A549 (cell line): Measurements from ENCODE around the gene ACBD6. TPM values are rescaled to one million over a fixed set of nuclear protein-coding genes. Genes with fewer than 3 reads are reported as not detected.

Experiments
- ATAC-seq, 2 experiments: fragments of 200-7000 bp in 1 of 2; fragments of >200 bp in 1 of 2; cut with Nextera tagmentation in 1 of 2; cut with Tn5 transposase in 1 of 2; 3 replicates each; pipeline versions ENCODE4 v1.8.0 to v1.9.1; 2018 to 2020; ENCODE audit warnings: mild to moderate bottlenecking in 1 of 2, moderate library complexity in 1 of 2
- CTCF ChIA-PET: fragments of 300-600 bp; sonication (Branson Sonifier 250); formaldehyde crosslinking; extraction: SDS; loops from one replicate; lab custom pipeline; 2021; ENCODE audit warnings: antibody characterized with exemption, inconsistent platforms; lab: Yijun Ruan, JAX
- POLR2A ChIA-PET: fragments of 350-600 bp; formaldehyde crosslinking; extraction: SDS; loops from one replicate; lab custom pipeline; 2021; ENCODE audit warnings: antibody characterized with exemption, inconsistent platforms; lab: Yijun Ruan, JAX
- DNase-seq, 2 experiments: peaks; one replicate each; pipeline versions ENCODE4 v3.0.0 to v3.0.0-alpha.2; 2011 to 2016; ENCODE audit warnings: low read depth in 1 of 2, low spot score in 1 of 2
- FAIRE-seq: peaks from 2 replicates; lab custom pipeline; 2011; peaks lifted over from hg19 to GRCh38; lab: Jason Lieb, UNC
- H3K27ac ChIP-seq, 2 experiments: fragments of >200 bp; sonication (Bioruptor Twin); formaldehyde crosslinking; 3 replicates each; pipeline ENCODE4 v1.5.1; 2016 to 2017
- H3K4me1 ChIP-seq: fragments of >200 bp; sonication (Bioruptor Twin); formaldehyde crosslinking; 3 replicates; pipeline ENCODE4 v1.6.1; 2016
- H3K4me2 ChIP-seq: fragments of >200 bp; sonication (Bioruptor Twin); formaldehyde crosslinking; 3 replicates; pipeline ENCODE4 v1.6.1; 2016
- H3K4me3 ChIP-seq: fragments of >200 bp; sonication (Bioruptor Twin); formaldehyde crosslinking; 3 replicates; pipeline ENCODE4 v1.5.1; 2016
- H3K9me3 ChIP-seq: fragments of >200 bp; sonication (Bioruptor Twin); formaldehyde crosslinking; 3 replicates; pipeline ENCODE4 v1.6.1; 2016
- BCL3 ChIP-seq: fragments of >200 bp; sonication (Bioruptor Twin); formaldehyde crosslinking; IDR thresholded peaks from 3 replicates; pipeline ENCODE4 v1.6.1; 2016
- CBX8 ChIP-seq: fragments of 200-600 bp; sonication (generic); IDR thresholded peaks from 2 replicates; pipeline ENCODE4 v1.6.1; 2016
- CTCF ChIP-seq: fragments of >200 bp; sonication (Bioruptor Twin); formaldehyde crosslinking; IDR thresholded peaks from 3 replicates; pipeline ENCODE4 v1.5.1; 2016
- E2F6 ChIP-seq: IDR thresholded peaks from 2 replicates; pipeline ENCODE4 v1.6.1; 2012; ENCODE audit warnings: low read depth, borderline replicate concordance
- EHF ChIP-seq: fragments of 250-450 bp; sonication (Bioruptor Pico); IDR thresholded peaks from 2 replicates; pipeline ENCODE4 v1.5.0; 2020; ENCODE audit warnings: mild to moderate bottlenecking
- ESRRA ChIP-seq: fragments of 150-350 bp; IDR thresholded peaks from 2 replicates; pipeline ENCODE4 v1.6.1; 2014; ENCODE audit warnings: mild to moderate bottlenecking, low read length, borderline replicate concordance
- FOSB ChIP-seq: fragments of 250-450 bp; sonication (Bioruptor Pico); IDR thresholded peaks from 2 replicates; pipeline ENCODE4 v1.5.0; 2020; ENCODE audit warnings: mild to moderate bottlenecking, moderate library complexity
- FOSL2 ChIP-seq, 2 experiments: fragments of 450-650 bp in 1 of 2; fragments of >200 bp in 1 of 2; sonication (Bioruptor Twin) in 1 of 2; formaldehyde crosslinking; IDR thresholded peaks; 2 replicates each; pipeline versions ENCODE4 v1.5.0 to v1.6.1; 2016 to 2020; ENCODE audit warnings: mild to moderate bottlenecking in 1 of 2, moderate library complexity in 1 of 2
- HEYL ChIP-seq: fragments of 250-450 bp; sonication (Bioruptor Pico); IDR thresholded peaks from 2 replicates; pipeline ENCODE4 v1.8.0; 2021; ENCODE audit warnings: mild to moderate bottlenecking, moderate library complexity
- JUNB ChIP-seq: fragments of >200 bp; sonication (Bioruptor Twin); formaldehyde crosslinking; IDR thresholded peaks from 2 replicates; pipeline ENCODE4 v1.6.1; 2016
- KDM1A ChIP-seq: fragments of 200-600 bp; sonication (generic); IDR thresholded peaks from 2 replicates; pipeline ENCODE4 v1.6.1; 2016; ENCODE audit warnings: low read depth, mild to moderate bottlenecking
- KDM5A ChIP-seq: fragments of 200-600 bp; sonication (generic); IDR thresholded peaks from 2 replicates; pipeline ENCODE4 v1.6.1; 2016; ENCODE audit warnings: antibody characterized with exemption, mild to moderate bottlenecking
- MAFK ChIP-seq: fragments of 450-650 bp; IDR thresholded peaks from 2 replicates; pipeline ENCODE4 v1.6.1; 2014; ENCODE audit not compliant: partially characterized antibody
- MAX ChIP-seq: IDR thresholded peaks from 2 replicates; pipeline ENCODE4 v1.6.1; 2012
- MAZ ChIP-seq: fragments of 150-350 bp; IDR thresholded peaks from 2 replicates; pipeline ENCODE4 v1.6.1; 2014; ENCODE audit warnings: antibody characterized with exemption, low read depth, low read length, borderline replicate concordance
- NPAS2 ChIP-seq: fragments of 250-450 bp; sonication (Bioruptor Pico); IDR thresholded peaks from 2 replicates; pipeline ENCODE4 v1.8.0; 2022; ENCODE audit warnings: mild to moderate bottlenecking, moderate library complexity, borderline replicate concordance
- PHF8 ChIP-seq: fragments of 200-600 bp; sonication (generic); IDR thresholded peaks from 2 replicates; pipeline ENCODE4 v1.6.1; 2016; ENCODE audit warnings: low read depth, mild to moderate bottlenecking, antibody characterized with exemption, moderate library complexity, borderline replicate concordance
- RCOR1 ChIP-seq: fragments of 150-350 bp; IDR thresholded peaks from 2 replicates; pipeline ENCODE4 v1.6.1; 2014; ENCODE audit warnings: antibody characterized with exemption, low read length, low read depth
- RFX5 ChIP-seq: fragments of 450-650 bp; IDR thresholded peaks from 2 replicates; pipeline ENCODE4 v1.7.1; 2014; ENCODE audit warnings: antibody characterized with exemption, mild to moderate bottlenecking, moderate library complexity
- RNF2 ChIP-seq: fragments of 200-600 bp; sonication (generic); IDR thresholded peaks from 2 replicates; pipeline ENCODE4 v1.6.1; 2016; ENCODE audit warnings: low read depth, mild to moderate bottlenecking, antibody characterized with exemption, moderate library complexity, borderline replicate concordance
- TFCP2L1 ChIP-seq: fragments of 250-450 bp; sonication (Bioruptor Pico); IDR thresholded peaks from 2 replicates; pipeline ENCODE4 v1.5.0; 2021; ENCODE audit warnings: mild to moderate bottlenecking
- ZC3H11A ChIP-seq: fragments of 450-650 bp; IDR thresholded peaks from 2 replicates; pipeline ENCODE4 v1.6.1; 2014; ENCODE audit warnings: antibody characterized with exemption, mild to moderate bottlenecking
- ZNF302 ChIP-seq: fragments of 250-450 bp; sonication (Bioruptor Pico); IDR thresholded peaks from 2 replicates; pipeline ENCODE4 v1.9.0; 2021; ENCODE audit warnings: inconsistent platforms, mild to moderate bottlenecking, moderate library complexity
- WGBS: methylation state at CpG from one replicate; pipeline ENCODE4 v1.1.6; 2017; ENCODE audit errors: missing lambda C conversion rate; 5-methylcytosine and 5-hydroxymethylcytosine counted together
- polyA plus RNA-seq, 4 experiments: library from polyadenylated mRNA; depleted of rRNA in 3 of 4; stranded (reverse); fragments of >200 nt; fragmentation: RNase III in 1 of 4; extraction: RNeasy Plus Mini Kit Qiagen cat#74134 plus additional on column Dnase treatment in 1 of 4; gene quantifications; 2 replicates in 3 of 4; 3 replicates in 1 of 4; pipeline ENCODE4 v1.2.3, GENCODE V29; 2011 to 2017
- small RNA-seq, 6 experiments: library from RNA; depleted of rRNA; stranded (forward); fragments of <200 nt; gene quantifications; one replicate each; pipeline ENCODE3, GENCODE V24; 2012

The ACBD6 gene
- polyA plus RNA-seq, 2 of the 4 experiments (the other 2 are of a cell fraction) = 61.4 to 91.3 TPM

GRCh38 chr1:180239145-180240096 is 263.0 kb downstream of the ACBD6 start:
- ATAC-seq = no peak
- WGBS = 65% methylated on average over 10 of the region's 10 CpGs
- POLR2A ChIA-PET = no interaction called here

GRCh38 chr1:180238675-180239074 is 263.7 kb downstream of the ACBD6 start:
- ChIA-PET POLR2A (no interaction called here), CTCF (interaction anchor here (0.5 to 0.9 kb wide), 2 partner anchors 24 to 240 kb away, joined by 3 to 4 read pairs; no protein-coding TSS in a partner anchor)
- Histone ChIP-seq H3K9me3 (no peaks in the 10 kb centered on the region), H3K4me1 (no peaks in the 10 kb centered on the region), H3K27ac (no peak overlapping the region), H3K4me3 (no peak overlapping the region), H3K4me2 (no peak overlapping the region)
- FAIRE-seq (no peak), DNase-seq (no peak), ATAC-seq (no peak)
- TF ChIP-seq ESRRA (no peak), ZC3H11A (no peak), PHF8 (no peak), JUNB (no peak), CBX8 (no peak), MAZ (no peak), FOSL2 (IDR thresholded peaks at IDR 0.05) (no peak), FOSL2 (CRISPR knock-in tag; IDR thresholded peaks at IDR 0.05) (no peak), EHF (CRISPR knock-in tag) (no peak), KDM5A (no peak)
- 75% methylated on average over 7 of the region's 7 CpGs for WGBS

More at GRCh38 chr1:180239145-180240096, 263.0 kb downstream of the ACBD6 start:
- DNase-seq (no peak), FAIRE-seq (no peak)
- no peaks in the 10 kb centered on the region for H3K9me3 ChIP-seq
- no peak overlapping the region for H3K4me2 ChIP-seq
- H3K4me3 ChIP-seq = no peak overlapping the region
- H3K27ac ChIP-seq = no peak overlapping the region
- CTCF ChIA-PET = interaction anchor here (0.5 to 2.2 kb wide), 4 partner anchors 8 to 239 kb away, joined by 3 to 7 read pairs (median 4); no protein-coding TSS in a partner anchor
- H3K4me1 ChIP-seq = no peaks in the 10 kb centered on the region
- no peak for TF ChIP-seq NPAS2
- no peak for TF ChIP-seq FOSL2 (IDR thresholded peaks at IDR 0.05)
- TF ChIP-seq FOSL2 (CRISPR knock-in tag; IDR thresholded peaks at IDR 0.05) = no peak
- TF ChIP-seq KDM1A = no peak
- TF ChIP-seq HEYL = no peak
- no peak for TF ChIP-seq MAFK
- no peak for TF ChIP-seq PHF8
- TF ChIP-seq RNF2 = no peak
- no peak for TF ChIP-seq ZNF302 (CRISPR knock-in tag)
- no peak for TF ChIP-seq TFCP2L1 (CRISPR knock-in tag)
- no peak for TF ChIP-seq KDM5A
- no peak for TF ChIP-seq FOSB (CRISPR knock-in tag)
- TF ChIP-seq CTCF = no peak
- TF ChIP-seq RCOR1 = no peak
- no peak for TF ChIP-seq RFX5
- no peak for TF ChIP-seq E2F6
- no peak for TF ChIP-seq BCL3
- no peak for TF ChIP-seq ESRRA
- no peak for TF ChIP-seq MAX

Small RNA genes lying within 50 kb of the gene (small RNA-seq; reads per million reads assigned to genes)
- gene MIR3121 = 0 to 2.1 (median 0.04) reads per million in 6 experiments
- gene RF00019 = 0 reads per million in 6 experiments

Other genes starting within 250 kb of the ACBD6 start
- gene OVAAL, start 56.4 kb upstream of the ACBD6 start, polyA plus RNA-seq (2011; rRNA removed) = not detected in 2 replicates
- 0.08 to 0.12 TPM (median 0.09 TPM) in 3 replicates for gene OVAAL, start 56.4 kb upstream of the ACBD6 start, polyA plus RNA-seq (2017; fragmentation: RNase III; extraction: RNeasy Plus Mini Kit Qiagen cat#74134 plus additional on column Dnase treatment)
- gene XPR1, start 129.4 kb upstream of the ACBD6 start, polyA plus RNA-seq (2011; rRNA removed) = 86.1 and 105 TPM in 2 replicates
- gene XPR1, start 129.4 kb upstream of the ACBD6 start, polyA plus RNA-seq (2017; fragmentation: RNase III; extraction: RNeasy Plus Mini Kit Qiagen cat#74134 plus additional on column Dnase treatment) = 33.7 to 38.9 TPM (median 37.5 TPM) in 3 replicates